ENCODE results near the gene LNX2. TPM values are rescaled to one million over a fixed set of nuclear protein-coding genes. Genes with fewer than 3 reads are reported as not detected.

Gene LNX2
- total RNA-seq, 1 experiment from 2014 or later = 12.1 TPM

- Histone ChIP-seq H3K9me3 (ENCODE audit: control insufficient read depth in 1 of 2, insufficient read depth in 1 of 2, low read depth in 1 of 2, low read length in 2 of 2) (no peaks in the 10 kb centered on the region), H3K4me2 (ENCODE audit: low read length) (no peak overlapping the region), H3K27me3 (ENCODE audit: insufficient read depth, low read length) (no peaks in the 10 kb centered on the region), H3K36me3 (ENCODE audit: control insufficient read depth in 1 of 2, insufficient read depth in 2 of 2, low read length in 2 of 2) (peaks cover 5 to 13% of the 10 kb centered on the region in 2 experiments; a peak in 3 of 4 replicates), H3K79me2 (ENCODE audit: insufficient read depth, low read length) (peaks cover 88% of the 10 kb centered on the region), H3K27ac (ENCODE audit: low read depth, low read length) (no peak overlapping the region), H3K9ac (ENCODE audit: low read length) (no peak overlapping the region), H3K9me2 (ENCODE audit: insufficient read depth) (no peaks in the 10 kb centered on the region), H2AFZ (ENCODE audit: low read depth, low read length, poor library complexity, severe bottlenecking) (no peak overlapping the region), H3K4me1 (ENCODE audit: control insufficient read depth in 1 of 2, insufficient read depth in 2 of 2, low read length in 2 of 2) (peaks cover 2% of the 10 kb centered on the region in 2 experiments; a peak in 3 of 4 replicates), H3K4me3 (replicated peaks in 1 of 2; ENCODE audit: low read depth in 1 of 2, low read length in 2 of 2) (no peak overlapping the region), H4K20me1 (ENCODE audit: insufficient read depth) (peaks cover 11% of the 10 kb centered on the region; the same call in 1 of the 2 replicates)
- no TSS peak for BruUV-seq (replicated peaks)
- TF ChIP-seq EZH2phosphoT487 (IDR thresholded peaks at IDR 0.05; ENCODE audit: borderline replicate concordance) (no peak), POLR2AphosphoS5 (IDR thresholded peaks at IDR 0.05; ENCODE audit: low read depth, low read length) (no peak), SP1 (IDR thresholded peaks at IDR 0.05; ENCODE audit: low read depth) (no peak), TCF7L2 (IDR thresholded peaks at IDR 0.05; ENCODE audit: borderline replicate concordance, extremely low read depth, insufficient read depth, insufficient read length) (no peak), POLR2A (IDR thresholded peaks at IDR 0.05; ENCODE audit: borderline replicate concordance, extremely low read depth, insufficient read depth, insufficient read length) (no peak), RAD21 (IDR thresholded peaks at IDR 0.05; ENCODE audit: low read depth) (no peak), JUND (IDR thresholded peaks at IDR 0.05) (no peak), EZH2 (IDR thresholded peaks at IDR 0.05) (no peak), ZBTB33 (IDR thresholded peaks at IDR 0.05; ENCODE audit: extremely low read depth, insufficient replicate concordance, low read length) (no peak), ELF1 (IDR thresholded peaks at IDR 0.05; ENCODE audit: borderline replicate concordance, low read depth) (no peak)
- TF ChIP-seq, protein P1, sequence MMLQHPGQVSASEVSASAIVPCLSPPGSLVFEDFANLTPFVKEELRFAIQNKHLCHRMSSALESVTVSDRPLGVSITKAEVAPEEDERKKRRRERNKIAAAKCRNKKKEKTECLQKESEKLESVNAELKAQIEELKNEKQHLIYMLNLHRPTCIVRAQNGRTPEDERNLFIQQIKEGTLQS (IDR thresholded peaks at IDR 0.05) = no peak
- TF ChIP-seq, protein P2, sequence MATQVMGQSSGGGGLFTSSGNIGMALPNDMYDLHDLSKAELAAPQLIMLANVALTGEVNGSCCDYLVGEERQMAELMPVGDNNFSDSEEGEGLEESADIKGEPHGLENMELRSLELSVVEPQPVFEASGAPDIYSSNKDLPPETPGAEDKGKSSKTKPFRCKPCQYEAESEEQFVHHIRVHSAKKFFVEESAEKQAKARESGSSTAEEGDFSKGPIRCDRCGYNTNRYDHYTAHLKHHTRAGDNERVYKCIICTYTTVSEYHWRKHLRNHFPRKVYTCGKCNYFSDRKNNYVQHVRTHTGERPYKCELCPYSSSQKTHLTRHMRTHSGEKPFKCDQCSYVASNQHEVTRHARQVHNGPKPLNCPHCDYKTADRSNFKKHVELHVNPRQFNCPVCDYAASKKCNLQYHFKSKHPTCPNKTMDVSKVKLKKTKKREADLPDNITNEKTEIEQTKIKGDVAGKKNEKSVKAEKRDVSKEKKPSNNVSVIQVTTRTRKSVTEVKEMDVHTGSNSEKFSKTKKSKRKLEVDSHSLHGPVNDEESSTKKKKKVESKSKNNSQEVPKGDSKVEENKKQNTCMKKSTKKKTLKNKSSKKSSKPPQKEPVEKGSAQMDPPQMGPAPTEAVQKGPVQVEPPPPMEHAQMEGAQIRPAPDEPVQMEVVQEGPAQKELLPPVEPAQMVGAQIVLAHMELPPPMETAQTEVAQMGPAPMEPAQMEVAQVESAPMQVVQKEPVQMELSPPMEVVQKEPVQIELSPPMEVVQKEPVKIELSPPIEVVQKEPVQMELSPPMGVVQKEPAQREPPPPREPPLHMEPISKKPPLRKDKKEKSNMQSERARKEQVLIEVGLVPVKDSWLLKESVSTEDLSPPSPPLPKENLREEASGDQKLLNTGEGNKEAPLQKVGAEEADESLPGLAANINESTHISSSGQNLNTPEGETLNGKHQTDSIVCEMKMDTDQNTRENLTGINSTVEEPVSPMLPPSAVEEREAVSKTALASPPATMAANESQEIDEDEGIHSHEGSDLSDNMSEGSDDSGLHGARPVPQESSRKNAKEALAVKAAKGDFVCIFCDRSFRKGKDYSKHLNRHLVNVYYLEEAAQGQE (IDR thresholded peaks at IDR 0.05; ENCODE audit: low read depth) = no peak
- ChIA-PET POLR2A (no interaction called here), RAD21 (ENCODE audit: low non-redundant PET in 1 of 2, low total read pairs in 2 of 2, uncharacterized antibody in 2 of 2, unreplicated experiment in 2 of 2) (no interaction called here), CTCF (no interaction called here)
- ATAC-seq = no peak
- DNase-seq (ENCODE audit: low read depth, low spot score) = no peak
- intact Hi-C loops (cut with micrococcal nuclease) = loop anchor here (10.0 kb wide), 1 partner anchor 233 kb away; no protein-coding TSS in a partner anchor
Measured at GRCh38 chr13:27628081-27628480, 7.8 kb upstream of the LNX2 start.
